ENCODE data around the gene C4orf51.

DNA sequence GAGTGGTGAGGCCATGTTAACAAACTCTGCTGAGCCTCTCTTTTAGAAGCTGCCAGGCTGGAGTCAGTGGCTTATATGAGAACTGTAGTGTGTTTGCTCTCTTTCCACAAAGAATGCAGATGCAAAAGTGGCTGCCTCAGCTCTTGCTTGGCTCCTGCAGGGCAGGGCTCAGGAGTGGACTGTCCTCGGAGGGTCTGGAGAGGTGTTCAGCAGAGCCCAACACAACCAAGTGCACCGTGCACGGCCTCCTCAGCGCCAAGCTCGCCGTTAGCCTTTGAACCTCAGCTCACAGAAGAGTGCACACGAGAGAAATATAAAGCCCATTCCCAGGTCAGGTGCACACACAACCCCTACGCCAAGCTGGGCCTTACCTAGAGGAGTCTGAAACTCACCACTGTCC lies 82.8 kb downstream of the C4orf51 start:
- TF ChIP-seq PAX8 (CRISPR knock-in tag; IDR thresholded peaks at IDR 0.05; ENCODE audit: borderline replicate concordance) (no peak), SMARCC2 (IDR thresholded peaks at IDR 0.05) (no peak), NR3C1 (CRISPR knock-in tag; IDR thresholded peaks at IDR 0.05) (no peak)

All from HepG2 (cell line).